HepG2 (cell line): ENCODE measurements around the gene TPX2. TPM values are rescaled to one million over a fixed set of nuclear protein-coding genes. Genes with fewer than 3 reads are reported as not detected.

ENCODE experiments used
- CBX5 ChIP-seq: sonication (generic); formaldehyde crosslinking; IDR thresholded peaks from 2 replicates; pipeline ENCODE4 v1.4.0; 2020; ENCODE audit warnings: missing genetic modification reagents, borderline replicate concordance
- DZIP1 ChIP-seq: sonication (generic); formaldehyde crosslinking; IDR thresholded peaks from 2 replicates; pipeline ENCODE4 v1.5.0; 2020; ENCODE audit warnings: mild to moderate bottlenecking, missing genetic modification reagents
- EZH2 ChIP-seq: conservative IDR thresholded peaks from 2 replicates; pipeline ENCODE4 v1.6.1; 2012; ENCODE audit warnings: mild to moderate bottlenecking, low read depth, low read length, moderate library complexity
- GABPB1 ChIP-seq: IDR thresholded peaks from 2 replicates; pipeline ENCODE4 v1.6.1; 2016; ENCODE audit warnings: mild to moderate bottlenecking, missing genetic modification reagents, moderate library complexity, missing compliant biosample characterization
- HHEX ChIP-seq: IDR thresholded peaks from 2 replicates; pipeline ENCODE4 v1.6.1; 2016; ENCODE audit warnings: control low read depth
- IRF1 ChIP-seq: sonication (generic); formaldehyde crosslinking; IDR thresholded peaks from 2 replicates; pipeline ENCODE4 v1.4.0; 2020; ENCODE audit warnings: low read depth, mild to moderate bottlenecking, missing genetic modification reagents
- MAFG ChIP-seq: sonication (generic); formaldehyde crosslinking; IDR thresholded peaks from 2 replicates; pipeline ENCODE4 v1.5.1; 2020; ENCODE audit warnings: mild to moderate bottlenecking, missing genetic modification reagents
- NR2F2 ChIP-seq: IDR thresholded peaks from 2 replicates; pipeline ENCODE4 v1.6.1; 2012; ENCODE audit warnings: low read depth, inconsistent platforms, borderline replicate concordance
- PLRG1 ChIP-seq: fragments of 450-650 bp; conservative IDR thresholded peaks from 2 replicates; pipeline ENCODE4 v1.6.1; 2016
- STAG1 ChIP-seq: sonication (generic); formaldehyde crosslinking; IDR thresholded peaks from 2 replicates; pipeline ENCODE4 v1.4.0; 2020; ENCODE audit warnings: missing genetic modification reagents
- THAP11 ChIP-seq: IDR thresholded peaks from 2 replicates; pipeline ENCODE4 v1.6.1; 2016; ENCODE audit warnings: missing biosample characterization, missing genetic modification reagents
- TOE1 ChIP-seq: sonication (generic); formaldehyde crosslinking; IDR thresholded peaks from 2 replicates; pipeline ENCODE4 v1.4.0; 2020; ENCODE audit warnings: mild to moderate bottlenecking, missing genetic modification reagents
- TRIM22 ChIP-seq: fragments of 450-650 bp; IDR thresholded peaks from 2 replicates; pipeline ENCODE4 v1.6.1; 2017
- ZBTB8A ChIP-seq: sonication (generic); formaldehyde crosslinking; IDR thresholded peaks from 2 replicates; pipeline ENCODE4 v1.4.0; 2020; ENCODE audit warnings: mild to moderate bottlenecking, low read depth, missing genetic modification reagents, borderline replicate concordance
- ZNF256 ChIP-seq: sonication (generic); formaldehyde crosslinking; conservative IDR thresholded peaks from 2 replicates; pipeline ENCODE4 v1.4.0; 2020; ENCODE audit warnings: missing genetic modification reagents
- ZNF547 ChIP-seq: sonication (generic); formaldehyde crosslinking; IDR thresholded peaks from 2 replicates; pipeline ENCODE4 v1.5.1; 2020; ENCODE audit warnings: mild to moderate bottlenecking, missing genetic modification reagents
- ZNF563 ChIP-seq: sonication (generic); formaldehyde crosslinking; IDR thresholded peaks from 2 replicates; pipeline ENCODE4 v1.8.0; 2022; ENCODE audit warnings: mild to moderate bottlenecking, moderate library complexity, missing genetic modification reagents
- ZNF567 ChIP-seq: sonication (generic); formaldehyde crosslinking; IDR thresholded peaks from 2 replicates; pipeline ENCODE4 v1.8.1; 2023; ENCODE audit warnings: mild to moderate bottlenecking, missing genetic modification reagents, borderline replicate concordance
- ZNF569 ChIP-seq: sonication (generic); formaldehyde crosslinking; IDR thresholded peaks from 2 replicates; pipeline ENCODE4 v1.5.0; 2020; ENCODE audit warnings: mild to moderate bottlenecking, missing genetic modification reagents, moderate library complexity, borderline replicate concordance
- ZNF574 ChIP-seq: sonication (generic); formaldehyde crosslinking; IDR thresholded peaks from 2 replicates; pipeline ENCODE4 v1.4.0; 2020; ENCODE audit warnings: missing genetic modification reagents
- ZNF644 ChIP-seq: IDR thresholded peaks from 2 replicates; pipeline ENCODE4 v1.6.1; 2016; ENCODE audit warnings: low read depth
- ZNF784 ChIP-seq: sonication (generic); formaldehyde crosslinking; IDR thresholded peaks from 2 replicates; pipeline ENCODE4 v1.5.1; 2020; ENCODE audit warnings: missing genetic modification reagents, mild to moderate bottlenecking, borderline replicate concordance
- polyA plus RNA-seq, 8 experiments: library from polyadenylated mRNA; depleted of rRNA in 3 of 8; stranded (reverse) in 7 of 8; unstranded in 1 of 8; fragments of >200 nt; fragmentation: Illumina TruSeq in 4 of 8; extraction: Trizol in 4 of 8; gene quantifications; 2 replicates each; pipeline versions ENCODE4 v1.2.1 to v1.2.3, GENCODE V29; 2011 to 2016; ENCODE audit warnings: low read depth in 4 of 8, missing spikeins in 1 of 8, mixed read lengths in 1 of 8; ENCODE audit not compliant: insufficient read depth in 1 of 8
- total RNA-seq, 5 experiments: library from RNA; depleted of rRNA; stranded (reverse); fragments of >200 nt; fragmentation: Illumina TruSeq; extraction: Trizol; gene quantifications; 2 replicates each; pipeline ENCODE4 v1.2.3, GENCODE V29; 2016; ENCODE audit warnings: low read depth in 1 of 5

The TPX2 gene
- total and polyA plus RNA-seq, 2 of the 13 experiments (the other 11 are each of a cell fraction or from before 2014, with no cell fraction given), result 34.3 to 124 TPM

GRCh38 chr20:31698243-31698802, 40.8 kb upstream of the TPX2 start (continued):
- TF ChIP-seq CBX5 (CRISPR knock-in tag), result no peak
- peak; percentile 7; the same call in 1 of the 2 replicates for TF ChIP-seq ZNF574 (CRISPR knock-in tag)
- TF ChIP-seq ZNF547, result no peak
- no peak for TF ChIP-seq PLRG1
- no peak for TF ChIP-seq THAP11 (CRISPR knock-in tag)
- no peak for TF ChIP-seq ZNF256 (CRISPR knock-in tag)
- TF ChIP-seq TOE1 (CRISPR knock-in tag), result no peak
- TF ChIP-seq TRIM22, result no peak
- TF ChIP-seq HHEX (CRISPR knock-in tag), result no peak
- TF ChIP-seq MAFG, result no peak
- no peak; the same call in 1 of the 2 replicates for TF ChIP-seq ZNF784 (CRISPR knock-in tag)
- TF ChIP-seq ZNF569 (CRISPR knock-in tag), result no peak
- TF ChIP-seq STAG1, result no peak
- TF ChIP-seq EZH2, result no peak
- no peak for TF ChIP-seq ZNF567 (CRISPR knock-in tag)
- no peak; the same call in 1 of the 2 replicates for TF ChIP-seq ZBTB8A (CRISPR knock-in tag)
- TF ChIP-seq ZNF563 (CRISPR knock-in tag), result no peak
- 0 out of 2 replicates have a peak, but pooled peaks have one; percentile 45 for TF ChIP-seq DZIP1 (CRISPR knock-in tag)
- no peak for TF ChIP-seq IRF1 (CRISPR knock-in tag)
- TF ChIP-seq GABPB1 (CRISPR knock-in tag), result no peak; the same call in 1 of the 2 replicates
- TF ChIP-seq NR2F2, result no peak
- TF ChIP-seq ZNF644 (CRISPR knock-in tag), result no peak
